CD8-positive, alpha-beta memory T cell (primary cell): ENCODE measurements around the gene PTPN9. TPM values are rescaled to one million over a fixed set of nuclear protein-coding genes. Genes with fewer than 3 reads are reported as not detected.
"Not testable (repeated sequence)": the region's sequence is repeated elsewhere in the genome, so short reads cannot be mapped to it uniquely, and the experiment has no call there.

Source experiments
- CTCF ChIA-PET: fragments of 350-600 bp; sonication (Branson Sonifier 250); formaldehyde crosslinking; loops from one replicate; lab custom pipeline; 2021; ENCODE audit warnings: antibody characterized with exemption; lab: Charles Lee
- POLR2A ChIA-PET: fragments of 350-600 bp; sonication (Branson Sonifier 250); formaldehyde crosslinking; loops from one replicate; lab custom pipeline; 2021; ENCODE audit warnings: antibody characterized with exemption; lab: Charles Lee
- DNase-seq, 5 donors: peaks; one replicate each; pipeline versions ENCODE4 v3.0.0 to v3.0.0-alpha.2; 2020 to 2022; ENCODE audit warnings: mixed read lengths in 1 of 5
- H3K27ac ChIP-seq: one replicate; pipeline ENCODE4 v1.7.0; 2013; ENCODE audit warnings: low read depth, mild to moderate bottlenecking, low read length, moderate library complexity
- H3K27me3 ChIP-seq: 2 replicates; pipeline ENCODE4 v1.7.0; 2013; ENCODE audit warnings: low read length, mild to moderate bottlenecking; ENCODE audit not compliant: insufficient read depth, poor library complexity, severe bottlenecking
- H3K36me3 ChIP-seq: 2 replicates; pipeline ENCODE4 v1.7.0; 2013; ENCODE audit warnings: mild to moderate bottlenecking, low read length, moderate library complexity; ENCODE audit not compliant: insufficient read depth
- H3K4me1 ChIP-seq: 2 replicates; pipeline ENCODE4 v1.7.0; 2013; ENCODE audit warnings: mild to moderate bottlenecking, low read length, moderate library complexity; ENCODE audit not compliant: insufficient read depth
- H3K4me3 ChIP-seq: 2 replicates; pipeline ENCODE4 v1.7.0; 2013; ENCODE audit warnings: mild to moderate bottlenecking, low read length
- H3K9me3 ChIP-seq: 2 replicates; pipeline ENCODE4 v1.7.0; 2013; ENCODE audit warnings: mild to moderate bottlenecking, low read length
- H3K27ac Mint-ChIP-seq, 8 donors: one replicate each; pipeline ENCODE4 v1.8.0; 2020 to 2021; ENCODE audit warnings: mixed read lengths in 8 of 8, mild to moderate bottlenecking in 6 of 8, inconsistent platforms in 3 of 8, moderate library complexity in 3 of 8
- H3K27me3 Mint-ChIP-seq, 2 donors: one replicate each; pipeline ENCODE4 v1.8.0; 2020 to 2021; ENCODE audit warnings: mixed read lengths in 2 of 2, mild to moderate bottlenecking in 1 of 2, moderate library complexity in 1 of 2
- H3K36me3 Mint-ChIP-seq, 3 donors: one replicate each; pipeline ENCODE4 v1.8.0; 2020 to 2021; ENCODE audit warnings: mixed read lengths in 3 of 3, inconsistent platforms in 1 of 3, mild to moderate bottlenecking in 1 of 3
- H3K4me1 Mint-ChIP-seq, 3 donors: one replicate each; pipeline ENCODE4 v1.8.0; 2020 to 2021; ENCODE audit warnings: mixed read lengths in 3 of 3, inconsistent platforms in 1 of 3, mild to moderate bottlenecking in 1 of 3
- H3K4me3 Mint-ChIP-seq, 7 donors: one replicate each; pipeline ENCODE4 v1.8.0; 2020 to 2021; ENCODE audit warnings: mixed read lengths in 7 of 7, mild to moderate bottlenecking in 6 of 7, moderate library complexity in 4 of 7, inconsistent platforms in 2 of 7
- H3K9me3 Mint-ChIP-seq, 5 donors: one replicate each; pipeline ENCODE4 v1.8.0; 2020 to 2022; ENCODE audit warnings: mixed read lengths in 5 of 5, mild to moderate bottlenecking in 3 of 5, moderate library complexity in 2 of 5, inconsistent platforms in 1 of 5
- polyA plus RNA-seq: library from polyadenylated mRNA; unstranded; fragments of 300-500 nt; fragmentation: Illumina TruSeq; gene quantifications from one replicate; pipeline ENCODE4 v1.2.3, GENCODE V29; 2021
- total RNA-seq, 2 experiments: library from RNA; stranded (reverse); gene quantifications; one replicate each; pipeline ENCODE4 v1.2.3, GENCODE V29; 2021

PTPN9 gene
- total and polyA plus RNA-seq, 3 experiments from 2014 or later: 22.0 to 34.1 (median 22.3) TPM

- H3K4me3 Mint-ChIP-seq: peak overlapping the region in 1 of 7 donors; percentile 23
- H3K36me3 ChIP-seq, H3K4me3 ChIP-seq, H3K9me3 ChIP-seq, DNase-seq, H3K27me3 Mint-ChIP-seq, H3K9me3 Mint-ChIP-seq, H3K27me3 ChIP-seq, H3K27ac ChIP-seq: not testable (repeated sequence)
- ChIA-PET CTCF (interaction anchor here (0.9 to 1.7 kb wide), 5 partner anchors 9 to 195 kb away, joined by 3 to 6 read pairs (median 5); partner anchors contain the start of gene IMP3), POLR2A (interaction anchor here (2.1 kb wide), 1 partner anchor 10 kb away, joined by 12 read pairs; no protein-coding TSS in a partner anchor)
- H3K4me1 Mint-ChIP-seq: peaks cover 49 to 72% (median 65%) of the 10 kb centered on the region in 3 donors
- H3K27ac Mint-ChIP-seq: peak overlapping the region in 2 of 8 donors; percentile 66 to 90
- H3K36me3 Mint-ChIP-seq: peaks cover 0 to 33% (median 2%) of the 10 kb centered on the region in 3 donors
- peaks cover 61% of the 10 kb centered on the region for H3K4me1 ChIP-seq
Observed at GRCh38 chr15:75445324-75445723, 133.8 kb downstream of the PTPN9 start.

GRCh38 chr15:75443972-75444453, 135.1 kb downstream of the PTPN9 start:
- POLR2A ChIA-PET: interaction anchor here (1.5 kb wide), 1 partner anchor 11 kb away, joined by 5 read pairs; no protein-coding TSS in a partner anchor
- peaks cover 41 to 66% (median 54%) of the 10 kb centered on the region in 3 donors for H3K4me1 Mint-ChIP-seq
- H3K36me3 ChIP-seq: not testable (repeated sequence)

GRCh38 chr15:75437721-75438120, 141.4 kb downstream of the PTPN9 start:
- POLR2A ChIA-PET: no interaction called here
- peaks cover 17% of the 10 kb centered on the region for H3K4me1 ChIP-seq

More at GRCh38 chr15:75443972-75444453, 135.1 kb downstream of the PTPN9 start:
- H3K9me3 Mint-ChIP-seq, H3K27me3 ChIP-seq, H3K4me3 Mint-ChIP-seq, H3K4me3 ChIP-seq, H3K27ac ChIP-seq, H3K27me3 Mint-ChIP-seq, H3K9me3 ChIP-seq, DNase-seq: not testable (repeated sequence)
- peaks cover 48% of the 10 kb centered on the region for H3K4me1 ChIP-seq
- Mint-ChIP-seq H3K36me3 (peaks cover 0 to 31% (median 3%) of the 10 kb centered on the region in 3 donors), H3K27ac (peak overlapping the region in 2 of 8 donors; percentile 70 to 77)
- CTCF ChIA-PET: interaction anchor here (1.3 kb wide), 1 partner anchor 8 kb away, joined by 3 read pairs; no protein-coding TSS in a partner anchor

GRCh38 chr15:75436881-75437280, 142.2 kb downstream of the PTPN9 start:
- Histone ChIP-seq H3K27ac (peak overlapping the region; percentile 21), H3K9me3 (no peaks in the 10 kb centered on the region), H3K4me1 (peaks cover 17% of the 10 kb centered on the region), H3K36me3 (no peaks in the 10 kb centered on the region), H3K4me3 (no peak overlapping the region), H3K27me3 (no peaks in the 10 kb centered on the region)
- ChIA-PET POLR2A (interaction anchor here (0.7 to 0.9 kb wide), 2 partner anchors 14 to 17 kb away, joined by 3 to 4 read pairs; partner anchors contain the start of gene SIN3A), CTCF (interaction anchor here (1.4 kb wide), 1 partner anchor 69 kb away, joined by 3 read pairs; no protein-coding TSS in a partner anchor)
- Mint-ChIP-seq H3K27ac (peak overlapping the region in 2 of 8 donors; percentile 45 to 59), H3K4me3 (peak overlapping the region in 1 of 7 donors; percentile 81), H3K27me3 (no peaks in the 10 kb centered on the region), H3K36me3 (peaks cover 0 to 50% (median 14%) of the 10 kb centered on the region in 3 donors), H3K4me1 (peaks cover 51 to 70% (median 59%) of the 10 kb centered on the region in 3 donors), H3K9me3 (no peaks in the 10 kb centered on the region)
- DNase-seq: no peak

More at GRCh38 chr15:75437721-75438120, 141.4 kb downstream of the PTPN9 start:
- no peaks in the 10 kb centered on the region for H3K27me3 ChIP-seq
- DNase-seq: no peak
- H3K36me3 Mint-ChIP-seq: peaks cover 0 to 52% (median 14%) of the 10 kb centered on the region in 3 donors
- no peaks in the 10 kb centered on the region for H3K27me3 Mint-ChIP-seq
- peak overlapping the region in 4 of 8 donors; percentile 2 to 82 (median 53) for H3K27ac Mint-ChIP-seq
- H3K4me3 Mint-ChIP-seq: no peak overlapping the region
- H3K9me3 ChIP-seq: no peaks in the 10 kb centered on the region
- H3K4me1 Mint-ChIP-seq: peaks cover 48 to 66% (median 54%) of the 10 kb centered on the region in 3 donors
- CTCF ChIA-PET: no interaction called here
- no peak overlapping the region for H3K4me3 ChIP-seq
- no peaks in the 10 kb centered on the region for H3K36me3 ChIP-seq
- H3K9me3 Mint-ChIP-seq: no peaks in the 10 kb centered on the region
- H3K27ac ChIP-seq: no peak overlapping the region

- no peak overlapping the region for H3K4me3 ChIP-seq
- H3K36me3 Mint-ChIP-seq: peaks cover 0 to 62% (median 18%) of the 10 kb centered on the region in 3 donors
- H3K9me3 ChIP-seq: no peaks in the 10 kb centered on the region
- H3K27ac ChIP-seq: no peak overlapping the region
- H3K4me1 ChIP-seq: peaks cover 6% of the 10 kb centered on the region
- no peaks in the 10 kb centered on the region for H3K27me3 Mint-ChIP-seq
- no peaks in the 10 kb centered on the region for H3K9me3 Mint-ChIP-seq
- peaks cover 34 to 57% (median 57%) of the 10 kb centered on the region in 3 donors for H3K4me1 Mint-ChIP-seq
- H3K4me3 Mint-ChIP-seq: no peak overlapping the region
- no peaks in the 10 kb centered on the region for H3K27me3 ChIP-seq
- ChIA-PET CTCF (no interaction called here), POLR2A (no interaction called here)
- H3K27ac Mint-ChIP-seq: peak overlapping the region in 5 of 8 donors; percentile 6 to 68 (median 58)
- H3K36me3 ChIP-seq: peaks cover 5% of the 10 kb centered on the region
- no peak for DNase-seq
Observed at GRCh38 chr15:75431682-75432081, 147.4 kb downstream of the PTPN9 start.

GRCh38 chr15:75431270-75431669, 147.8 kb downstream of the PTPN9 start:
- ChIA-PET POLR2A (no interaction called here), CTCF (no interaction called here)
- H3K36me3 ChIP-seq: peaks cover 5% of the 10 kb centered on the region
- Mint-ChIP-seq H3K36me3 (peaks cover 0 to 62% (median 18%) of the 10 kb centered on the region in 3 donors), H3K27ac (peak overlapping the region in 3 of 8 donors; percentile 6 to 33 (median 8)), H3K9me3 (no peaks in the 10 kb centered on the region), H3K4me3 (no peak overlapping the region), H3K4me1 (peaks cover 31 to 57% (median 56%) of the 10 kb centered on the region in 3 donors), H3K27me3 (no peaks in the 10 kb centered on the region)
- H3K4me3 ChIP-seq: no peak overlapping the region
- peaks cover 6% of the 10 kb centered on the region for H3K4me1 ChIP-seq
- DNase-seq: no peak
- H3K27ac ChIP-seq: no peak overlapping the region
- no peaks in the 10 kb centered on the region for H3K9me3 ChIP-seq
- H3K27me3 ChIP-seq: no peaks in the 10 kb centered on the region

- Mint-ChIP-seq H3K9me3 (no peaks in the 10 kb centered on the region), H3K4me1 (peaks cover 30 to 59% (median 58%) of the 10 kb centered on the region in 3 donors), H3K4me3 (no peak overlapping the region), H3K36me3 (peaks cover 0 to 64% (median 14%) of the 10 kb centered on the region in 3 donors), H3K27me3 (no peaks in the 10 kb centered on the region), H3K27ac (no peak overlapping the region)
- ChIA-PET POLR2A (no interaction called here), CTCF (no interaction called here)
- DNase-seq: no peak
- no peak overlapping the region for H3K27ac ChIP-seq
- H3K4me1 ChIP-seq: peaks cover 6% of the 10 kb centered on the region
- H3K36me3 ChIP-seq: peaks cover 5% of the 10 kb centered on the region
- H3K27me3 ChIP-seq: no peaks in the 10 kb centered on the region
- H3K4me3 ChIP-seq: no peak overlapping the region
- H3K9me3 ChIP-seq: no peaks in the 10 kb centered on the region
Observed at GRCh38 chr15:75430259-75430658, 148.9 kb downstream of the PTPN9 start.

GRCh38 chr15:75428152-75428551, 151.0 kb downstream of the PTPN9 start:
- Histone ChIP-seq H3K9me3 (no peaks in the 10 kb centered on the region), H3K4me1 (no peaks in the 10 kb centered on the region), H3K4me3 (no peak overlapping the region), H3K36me3 (peaks cover 9% of the 10 kb centered on the region), H3K27ac (no peak overlapping the region), H3K27me3 (no peaks in the 10 kb centered on the region)
- ChIA-PET CTCF (no interaction called here), POLR2A (no interaction called here)
- H3K4me1 Mint-ChIP-seq: peaks cover 16 to 47% (median 44%) of the 10 kb centered on the region in 3 donors
- DNase-seq: no peak
- no peaks in the 10 kb centered on the region for H3K27me3 Mint-ChIP-seq
- H3K4me3 Mint-ChIP-seq: no peak overlapping the region
- peaks cover 0 to 57% (median 10%) of the 10 kb centered on the region in 3 donors for H3K36me3 Mint-ChIP-seq
- no peak overlapping the region for H3K27ac Mint-ChIP-seq
- no peaks in the 10 kb centered on the region for H3K9me3 Mint-ChIP-seq
